ENCODE measurements around the gene SMIM13.

- TF ChIP-seq CTCF (IDR thresholded peaks at IDR 0.05) (no peak), POLR2A (IDR thresholded peaks at IDR 0.05) (no peak)
Measured at GRCh38 chr6:11122380-11122779, 28.7 kb downstream of the SMIM13 start.
